GM18508 (cell line): ENCODE results near the gene INPP4A.
"Not testable (repeated sequence)": the region's sequence is repeated elsewhere in the genome, so short reads cannot be mapped to it uniquely, and the experiment has no call there.

ENCODE experiments used
- ATAC-seq: cut with Tn5 transposase; IDR thresholded peaks from one replicate; pipeline ENCODE4 v1.9.1; 2021; ENCODE audit warnings: moderate number of reproducible peaks; ENCODE audit not compliant: insufficient read depth, unreplicated experiment

INPP4A gene

DNA sequence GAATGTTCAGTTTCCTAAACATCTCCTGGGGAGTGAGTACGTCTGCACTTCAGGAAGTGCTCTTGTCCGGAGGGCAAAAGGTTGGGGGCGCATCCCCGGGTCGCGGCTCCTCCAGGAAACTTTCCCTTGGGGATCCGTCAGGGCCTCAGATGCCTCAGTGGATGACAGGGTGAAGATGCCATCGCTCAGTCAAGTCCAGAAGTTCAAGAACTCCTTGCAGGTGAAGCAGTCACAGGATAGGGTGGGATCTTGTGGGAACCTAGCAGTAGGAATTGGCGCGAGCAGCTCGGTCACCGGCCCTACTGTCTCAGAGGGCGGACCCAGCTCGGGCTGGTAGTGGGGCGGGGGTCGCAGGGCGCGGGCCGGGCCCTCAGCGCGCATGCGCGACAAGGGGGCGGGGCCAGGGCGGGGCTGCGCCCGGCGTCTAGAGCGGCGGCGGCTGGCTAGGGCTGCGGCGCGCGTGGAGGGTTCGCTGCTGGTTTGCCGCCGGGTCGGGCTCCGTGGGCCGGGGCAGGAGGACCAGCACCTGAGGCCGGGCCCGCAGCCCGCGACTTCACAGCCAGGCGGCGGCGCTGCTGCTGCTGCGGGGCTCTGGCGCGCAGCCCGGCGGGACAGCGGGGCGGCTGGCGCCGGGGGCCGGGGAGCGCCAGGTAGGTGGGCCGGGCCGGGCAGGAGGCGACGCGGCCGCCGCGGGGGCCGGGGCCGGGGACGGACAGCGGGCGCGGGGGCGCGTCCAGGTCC lies at the start of gene INPP4A:
Gene INPP4A (plus strand): TSS at position 423 of the 741 bp plus-strand sequence. CDS start 75,191 bp downstream, outside the sequence.
- no peak for ATAC-seq

DNA sequence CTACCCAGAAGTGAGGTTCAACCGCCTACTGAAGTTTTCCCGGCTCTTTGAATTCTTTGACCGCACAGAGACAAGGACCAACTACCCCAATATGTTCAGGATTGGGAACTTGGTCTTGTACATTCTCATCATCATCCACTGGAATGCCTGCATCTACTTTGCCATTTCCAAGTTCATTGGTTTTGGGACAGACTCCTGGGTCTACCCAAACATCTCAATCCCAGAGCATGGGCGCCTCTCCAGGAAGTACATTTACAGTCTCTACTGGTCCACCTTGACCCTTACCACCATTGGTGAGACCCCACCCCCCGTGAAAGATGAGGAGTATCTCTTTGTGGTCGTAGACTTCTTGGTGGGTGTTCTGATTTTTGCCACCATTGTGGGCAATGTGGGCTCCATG lies 48.7 kb upstream of the INPP4A start:
- ATAC-seq, result no peak

DNA sequence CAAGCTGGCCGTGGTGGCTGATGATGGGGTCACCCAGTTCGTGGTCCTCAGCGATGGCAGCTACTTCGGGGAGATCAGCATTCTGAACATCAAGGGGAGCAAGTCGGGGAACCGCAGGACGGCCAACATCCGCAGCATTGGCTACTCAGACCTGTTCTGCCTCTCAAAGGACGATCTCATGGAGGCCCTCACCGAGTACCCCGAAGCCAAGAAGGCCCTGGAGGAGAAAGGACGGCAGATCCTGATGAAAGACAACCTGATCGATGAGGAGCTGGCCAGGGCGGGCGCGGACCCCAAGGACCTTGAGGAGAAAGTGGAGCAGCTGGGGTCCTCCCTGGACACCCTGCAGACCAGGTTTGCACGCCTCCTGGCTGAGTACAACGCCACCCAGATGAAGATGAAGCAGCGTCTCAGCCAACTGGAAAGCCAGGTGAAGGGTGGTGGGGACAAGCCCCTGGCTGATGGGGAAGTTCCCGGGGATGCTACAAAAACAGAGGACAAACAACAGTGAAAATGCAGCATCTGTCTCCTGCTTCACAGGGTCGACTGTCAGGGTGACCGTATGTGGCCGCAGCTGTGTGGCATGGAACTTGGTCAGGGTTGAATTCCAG lies 47.8 kb upstream of the INPP4A start:
- no peak for ATAC-seq

DNA sequence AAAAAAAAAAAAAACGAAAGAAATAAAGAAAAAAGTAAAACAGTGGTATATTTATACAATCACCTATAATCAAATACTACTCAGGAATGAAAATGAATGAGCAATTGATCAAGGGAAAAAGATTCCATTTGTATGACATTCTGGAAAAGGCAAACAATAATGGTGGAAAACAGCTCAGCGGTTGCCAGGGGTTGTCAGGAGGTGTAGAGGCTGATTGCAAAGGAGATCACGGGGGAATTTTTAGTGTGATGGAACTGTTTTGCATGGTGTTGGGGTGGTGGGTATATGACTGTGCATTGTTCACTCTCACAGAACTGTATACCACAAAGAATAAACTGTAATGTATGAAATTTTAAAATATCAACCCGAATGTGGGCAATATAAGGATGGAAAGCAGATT lies 45.5 kb upstream of the INPP4A start:
- ATAC-seq, result no peak

DNA sequence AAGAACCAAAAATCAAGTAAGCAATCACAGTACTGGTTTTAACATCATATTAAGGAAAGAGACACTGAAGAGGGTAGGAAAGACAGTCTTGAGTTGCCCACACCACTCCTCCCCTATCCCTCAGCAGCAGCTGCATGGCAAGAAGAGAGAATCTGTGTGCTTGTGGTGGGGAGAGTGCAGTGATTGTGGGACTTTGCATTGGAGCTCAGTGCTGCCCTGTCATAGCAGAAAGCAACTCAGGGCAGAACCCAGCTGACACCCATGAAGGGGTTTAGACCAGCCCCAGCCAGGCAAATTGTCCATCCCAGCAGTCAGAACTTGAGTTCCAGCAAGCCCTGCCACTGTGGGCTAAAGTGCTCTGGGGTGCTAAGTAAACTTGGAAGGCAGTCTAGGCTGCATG lies 40.8 kb upstream of the INPP4A start:
- no peak for ATAC-seq

DNA sequence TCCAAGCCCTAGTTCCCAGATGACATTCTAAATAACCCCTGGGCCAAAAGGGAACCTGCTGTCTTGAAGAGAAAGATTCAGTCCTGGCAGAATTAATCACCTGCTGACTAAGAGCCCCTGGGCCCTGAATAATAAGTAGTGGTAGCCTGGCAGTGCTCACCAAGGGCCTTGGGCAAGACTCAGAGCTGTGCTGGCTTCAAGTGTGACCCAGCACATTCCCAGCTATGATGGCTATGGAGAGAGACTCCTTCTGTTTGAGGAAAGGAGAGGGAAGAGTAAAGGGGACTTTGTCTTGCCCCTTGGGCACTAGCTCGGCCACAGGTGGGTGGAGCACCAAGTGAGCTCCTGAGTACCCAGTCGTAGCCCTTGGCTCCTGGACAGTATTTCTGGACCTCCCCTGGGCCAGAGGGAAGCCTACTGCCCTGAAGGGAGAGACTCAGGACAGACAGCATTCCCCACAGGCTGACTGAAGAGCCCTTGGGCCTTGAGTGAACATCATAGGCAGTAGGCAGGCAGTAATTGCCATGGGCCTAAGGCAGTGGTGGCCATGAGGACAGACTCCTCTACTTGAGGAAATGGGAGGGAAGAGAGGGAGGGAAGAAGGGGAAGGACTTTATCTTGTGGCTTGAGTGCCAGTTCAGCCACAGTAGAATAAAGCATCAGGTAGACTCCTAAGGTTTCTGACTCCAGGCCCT lies 40.0 kb upstream of the INPP4A start:
- no peak for ATAC-seq

DNA sequence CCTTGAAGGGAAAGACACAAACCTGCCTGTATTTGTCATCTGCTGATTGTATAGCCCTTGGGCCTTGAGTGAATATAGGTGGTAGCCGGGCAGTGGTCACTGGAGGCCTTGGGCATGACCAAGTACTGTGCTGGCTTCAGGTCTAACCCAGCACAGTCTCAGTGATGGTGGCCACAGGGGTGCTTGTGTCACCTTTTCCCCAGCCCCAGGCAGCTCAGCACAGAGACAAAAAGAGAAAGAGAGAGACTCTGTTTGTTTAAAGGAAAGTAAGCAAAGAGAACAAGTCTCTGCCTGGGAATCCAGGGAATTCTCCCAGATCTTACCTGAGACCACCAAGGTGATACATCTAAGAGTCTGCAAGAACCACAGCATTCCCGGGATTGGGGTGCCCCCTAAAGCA lies 39.4 kb upstream of the INPP4A start:
- ATAC-seq, result no peak

DNA sequence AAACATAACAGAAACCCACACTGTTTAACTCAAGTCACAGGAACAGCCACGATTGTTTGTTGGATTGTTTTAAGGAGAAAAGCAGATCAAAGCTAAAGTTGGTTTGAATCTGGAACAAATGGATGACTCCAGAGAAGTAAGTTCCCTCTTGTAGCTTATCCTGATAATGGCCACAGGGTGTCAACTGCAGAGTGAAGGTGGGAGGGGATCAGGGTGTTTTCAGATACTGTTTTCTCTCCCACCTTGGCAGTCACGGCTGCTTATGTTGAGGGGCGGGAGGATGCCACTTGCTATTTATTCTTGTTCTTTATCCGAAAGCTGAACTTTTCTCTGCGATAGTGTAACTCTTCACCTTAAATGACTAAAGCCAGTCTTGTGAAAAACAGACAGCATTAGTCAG lies 36.5 kb upstream of the INPP4A start:
- ATAC-seq, result no peak

DNA sequence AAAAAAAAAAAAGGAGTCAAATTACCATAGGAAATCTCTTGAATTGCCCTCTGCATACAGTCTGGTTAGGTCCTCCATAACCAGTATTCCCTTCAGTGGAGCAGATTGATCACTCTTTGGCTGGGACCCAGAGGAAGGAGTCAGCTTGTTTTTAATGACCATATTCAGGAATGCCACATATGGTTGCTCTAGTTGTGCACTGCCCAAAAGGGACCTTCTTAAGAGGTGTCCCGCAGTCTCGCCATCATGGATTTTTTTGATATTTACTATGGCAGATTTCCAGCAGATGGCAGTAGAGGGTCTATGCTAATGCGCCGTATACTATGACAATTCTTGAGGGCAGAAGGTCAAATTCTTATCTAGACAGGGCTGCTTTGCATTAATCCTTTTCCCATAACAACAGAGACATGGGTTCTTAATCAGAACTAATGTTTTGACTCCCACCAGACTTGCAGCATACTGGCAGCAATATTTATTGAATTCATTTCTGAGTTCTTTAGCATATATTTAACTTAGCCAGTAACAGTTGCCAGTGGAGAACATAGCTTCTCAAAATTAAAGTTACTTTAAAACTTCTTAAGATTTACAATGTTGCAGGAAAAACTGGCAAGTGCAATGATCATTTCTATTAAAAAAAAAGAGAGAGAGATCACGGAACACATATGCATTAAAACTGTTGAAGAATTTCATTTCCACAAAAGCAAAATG lies 31.8 kb upstream of the INPP4A start:
- ATAC-seq, result no peak

DNA sequence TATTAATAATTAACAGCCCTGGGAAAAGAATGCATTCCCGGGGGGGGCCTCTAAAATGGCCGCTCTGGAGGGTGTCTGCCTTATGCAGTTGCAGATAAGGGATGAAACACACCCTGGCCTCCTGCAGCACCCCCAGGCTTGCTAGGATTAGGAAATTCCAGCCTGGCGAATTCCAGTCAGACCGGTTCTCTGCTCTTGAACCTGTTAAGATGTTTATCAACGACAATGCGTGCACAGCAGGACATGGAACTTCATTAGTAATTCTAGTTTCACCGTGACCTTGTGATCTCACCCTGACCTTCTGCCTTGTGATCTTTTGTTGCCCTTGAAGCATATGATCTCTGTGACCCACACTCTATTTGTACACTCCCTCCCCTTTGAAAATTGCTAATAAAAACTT lies 30.4 kb upstream of the INPP4A start:
- not testable (repeated sequence) for ATAC-seq

DNA sequence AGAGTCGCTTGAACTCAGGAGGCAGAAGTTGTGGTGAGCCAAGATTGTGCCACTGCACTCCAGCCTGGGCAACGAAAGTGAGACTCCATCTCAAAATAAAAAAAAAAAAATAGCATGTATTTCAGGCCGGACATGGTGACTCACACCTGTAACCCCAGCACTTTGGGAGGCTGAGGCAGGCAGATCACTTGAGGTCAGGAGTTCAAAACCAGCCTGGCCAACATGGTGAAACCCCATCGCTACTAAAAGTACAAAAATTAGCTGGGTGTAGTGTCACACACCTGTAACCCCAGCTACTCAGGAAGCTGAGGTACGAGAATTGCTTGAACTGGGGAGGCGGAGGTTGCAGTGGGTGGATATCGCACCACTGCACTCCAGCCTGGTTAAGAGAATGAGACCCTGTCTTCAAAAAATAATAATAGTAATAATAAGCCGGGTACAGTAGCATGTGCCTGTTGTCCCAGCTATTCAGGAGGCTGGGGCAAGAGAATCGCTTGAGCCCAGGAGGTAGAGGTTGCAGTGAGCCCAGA lies 28.9 kb upstream of the INPP4A start:
- not testable (repeated sequence) for ATAC-seq

DNA sequence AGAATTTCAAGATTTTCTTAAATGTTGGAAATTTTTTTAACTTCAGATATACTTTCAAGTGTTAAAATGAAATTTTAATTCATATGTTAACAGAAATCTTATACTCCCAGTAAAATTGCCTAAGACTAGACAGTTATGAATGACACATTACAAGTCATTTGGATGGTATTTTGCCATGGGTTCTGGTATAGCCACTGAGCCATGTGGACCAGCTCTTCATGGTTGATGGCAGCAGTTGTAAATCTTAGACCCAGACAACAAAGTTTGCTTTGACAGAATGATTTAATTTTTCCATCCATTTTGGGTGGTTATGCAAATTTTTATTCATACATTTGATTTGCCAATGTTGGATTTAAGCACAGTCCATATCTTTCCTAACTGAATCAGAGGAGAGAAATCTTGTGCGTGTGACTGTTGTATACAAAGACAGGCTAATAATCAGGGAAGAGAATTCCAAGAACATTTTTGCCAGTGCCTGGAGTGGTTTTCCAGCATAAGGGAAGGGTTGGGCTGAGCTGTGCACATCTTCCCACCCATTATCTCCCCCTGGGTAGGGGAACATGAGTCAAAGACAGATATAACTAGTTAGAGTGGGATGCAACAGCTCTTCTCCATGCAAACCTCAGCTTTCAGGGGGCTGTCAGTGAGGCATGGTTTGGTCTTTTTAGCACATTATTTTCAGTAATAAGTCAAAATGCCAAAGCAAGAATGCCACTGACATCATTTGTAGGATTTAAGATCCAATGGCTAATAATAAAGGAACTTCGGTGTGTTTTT lies 28.1 kb upstream of the INPP4A start:
- no peak for ATAC-seq

DNA sequence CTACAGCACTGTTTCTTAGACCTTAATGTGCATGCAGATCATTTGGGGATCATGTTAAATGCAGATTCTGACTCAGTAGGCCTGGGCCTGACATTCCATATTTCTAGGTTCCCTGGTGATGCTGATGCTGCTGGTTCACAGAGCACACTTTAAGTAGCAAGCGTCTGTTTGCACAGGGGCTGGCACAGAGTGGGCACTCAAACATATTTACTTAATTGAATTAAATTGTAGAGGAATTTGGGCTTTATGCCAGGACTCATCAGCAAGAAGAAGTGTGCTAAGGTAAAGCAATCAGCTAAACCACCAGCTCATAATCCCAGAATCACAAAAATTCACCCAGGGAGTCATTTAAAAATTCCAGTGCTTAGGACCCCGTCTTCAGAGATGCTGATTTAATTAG lies 25.1 kb upstream of the INPP4A start:
- ATAC-seq, result no peak

DNA sequence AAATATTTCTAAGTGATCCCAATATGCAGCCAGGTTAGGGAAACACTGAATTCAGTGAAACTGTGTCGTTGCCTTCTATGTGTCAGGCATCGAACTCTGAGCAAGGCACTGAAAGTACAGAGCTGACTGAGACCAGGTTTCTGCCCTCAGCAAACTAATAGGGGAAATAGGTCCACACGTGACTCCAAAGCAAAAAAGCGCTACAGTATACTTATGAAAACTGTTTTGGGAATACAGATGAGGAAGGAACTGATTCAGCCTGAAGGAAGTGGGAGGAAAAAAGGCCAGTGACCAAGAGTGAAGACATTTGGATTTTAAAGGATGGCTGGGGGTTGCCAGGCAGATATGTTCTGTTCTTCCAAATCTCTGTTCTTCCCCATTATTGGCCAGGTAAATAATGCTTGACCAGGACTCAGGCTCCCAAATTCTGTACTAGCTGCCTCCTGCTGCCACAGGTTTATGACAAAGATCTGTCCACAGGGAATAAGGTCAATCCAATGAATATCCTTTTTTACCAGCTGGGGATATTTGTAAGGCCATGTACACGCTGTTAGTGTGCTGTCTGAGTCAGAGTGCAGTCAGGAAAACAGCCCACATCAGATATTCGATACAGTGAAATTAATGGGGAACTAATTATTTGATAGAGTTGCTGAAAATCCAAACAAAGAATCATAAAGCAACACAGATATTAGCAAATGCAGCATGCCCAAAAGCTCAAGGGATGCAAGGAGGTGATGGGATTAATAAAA lies 24.5 kb upstream of the INPP4A start:
- no peak for ATAC-seq

DNA sequence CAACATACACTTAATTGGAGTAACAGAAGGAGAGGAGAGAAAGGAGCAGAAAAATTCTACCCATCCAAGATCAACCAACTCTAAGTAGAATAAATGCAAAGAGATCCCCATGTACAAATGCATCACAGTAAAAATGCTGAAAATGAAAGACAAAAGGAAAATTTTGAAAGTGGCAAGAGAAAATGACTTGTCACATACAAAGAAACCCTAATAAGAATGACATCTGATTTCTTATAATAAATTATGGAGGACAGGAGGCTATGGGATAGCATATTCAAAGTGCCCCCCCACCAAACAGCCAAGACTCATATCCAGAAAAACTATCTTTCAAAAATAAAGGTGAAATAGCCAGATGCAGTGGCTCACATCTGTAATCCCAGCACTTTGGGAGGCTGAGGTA lies 22.2 kb upstream of the INPP4A start:
- ATAC-seq, result no peak

DNA sequence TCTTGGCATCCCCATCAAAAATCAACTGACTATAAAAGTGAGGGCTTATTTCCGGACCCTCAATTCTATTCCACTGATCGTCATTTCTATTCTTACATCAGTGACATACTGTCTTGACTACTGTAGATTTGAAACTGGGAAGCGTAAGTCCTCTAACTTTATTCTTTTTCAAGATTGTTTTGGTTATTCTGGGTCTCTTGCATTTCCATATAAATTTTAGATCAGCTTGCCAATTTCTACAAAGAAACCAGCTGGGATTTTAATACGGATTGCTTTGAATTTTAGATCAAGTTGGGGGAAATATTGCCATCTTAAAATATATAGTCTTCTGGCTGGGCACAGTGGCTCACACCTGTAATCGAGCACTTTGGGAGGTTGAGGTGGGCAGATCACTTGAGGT lies 17.9 kb upstream of the INPP4A start:
- ATAC-seq, result no peak

DNA sequence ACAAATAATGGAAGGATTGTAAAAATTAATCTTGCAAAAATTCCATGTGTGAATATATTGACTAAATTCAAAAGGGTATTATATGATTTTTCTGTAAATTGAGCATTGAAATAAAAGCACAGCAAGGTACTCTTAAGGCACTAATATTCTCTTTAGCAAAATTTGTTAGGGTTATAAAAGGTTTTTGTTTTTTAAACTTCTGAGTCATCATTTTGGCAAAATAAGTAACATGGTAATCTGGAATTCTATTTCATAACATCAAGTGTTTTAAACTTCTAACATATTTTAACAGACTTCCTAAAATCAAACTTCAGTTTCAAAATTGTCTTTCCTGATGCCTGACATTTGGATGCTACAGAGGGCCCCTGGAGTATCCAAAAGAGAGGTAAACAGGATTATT lies 12.5 kb upstream of the INPP4A start:
- no peak for ATAC-seq

DNA sequence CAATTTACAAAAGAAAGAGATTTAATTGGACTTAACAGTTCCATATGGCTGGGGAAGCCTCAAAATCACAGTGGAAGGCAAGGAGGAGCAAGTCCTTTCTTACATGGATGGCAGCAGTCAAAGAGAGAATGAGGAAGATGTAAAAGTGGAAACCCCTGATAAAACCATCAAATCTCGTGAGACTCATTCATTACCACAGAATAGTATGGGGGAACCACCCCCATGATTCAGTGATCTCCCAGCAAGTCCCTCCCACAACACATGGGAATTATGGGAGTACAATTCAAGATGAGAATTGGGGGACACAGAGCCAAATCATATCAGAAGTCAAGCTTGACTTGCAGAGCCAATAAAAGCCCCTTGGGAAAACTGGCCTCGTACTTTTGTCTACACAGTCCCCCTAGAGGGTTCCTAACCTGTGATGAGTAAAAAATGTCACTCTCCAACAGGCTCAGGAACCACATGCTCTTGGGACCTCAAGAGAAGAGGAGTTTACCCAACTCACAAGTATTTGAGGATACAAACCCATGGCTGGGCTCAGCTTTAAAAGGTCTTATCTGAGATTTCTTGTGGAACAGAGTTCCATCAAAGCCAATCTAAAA lies 11.2 kb upstream of the INPP4A start:
- no peak for ATAC-seq

DNA sequence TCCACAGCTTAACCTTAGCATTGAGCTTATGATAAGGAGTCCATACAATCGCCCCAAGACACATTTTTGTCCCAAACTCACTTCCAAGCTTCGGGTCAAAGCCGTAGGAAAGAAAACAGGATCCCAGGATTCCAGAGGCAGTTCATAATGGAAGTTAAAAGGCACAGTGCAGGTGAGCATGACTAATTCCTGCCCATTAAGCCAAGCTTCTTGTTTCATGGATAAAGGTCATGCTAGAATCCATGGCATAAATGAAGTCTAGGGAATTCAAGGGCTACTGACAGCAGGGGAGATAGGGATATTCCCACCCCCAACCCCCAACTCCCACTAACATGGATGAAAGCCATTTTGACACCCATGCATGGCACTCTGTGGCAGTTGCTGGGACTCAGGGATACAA lies 10.2 kb upstream of the INPP4A start:
- no peak for ATAC-seq
